HepG2 (cell line): Measurements from ENCODE around the gene WRAP73. TPM values are rescaled to one million over a fixed set of nuclear protein-coding genes. Genes with fewer than 3 reads are reported as not detected.

Experiments
- GATAD2A ChIP-seq: IDR thresholded peaks from 2 replicates; pipeline ENCODE4 v1.6.1; 2016
- HHEX ChIP-seq: IDR thresholded peaks from 2 replicates; pipeline ENCODE4 v1.6.1; 2016; ENCODE audit warnings: control low read depth
- HNRNPK ChIP-seq: fragments of 200-400 bp; formaldehyde crosslinking; IDR thresholded peaks from 2 replicates; pipeline ENCODE4 v1.6.1; 2018; ENCODE audit warnings: low read length, low read depth, moderate library complexity, mild to moderate bottlenecking; ENCODE audit not compliant: poor library complexity, severe bottlenecking
- IKZF1 ChIP-seq: fragments of 450-650 bp; IDR thresholded peaks from 2 replicates; pipeline ENCODE4 v1.7.1; 2016
- KLF11 ChIP-seq: IDR thresholded peaks from 2 replicates; pipeline ENCODE4 v1.6.1; 2016; ENCODE audit warnings: missing compliant biosample characterization
- MEIS1 ChIP-seq: sonication (generic); formaldehyde crosslinking; IDR thresholded peaks from 2 replicates; pipeline ENCODE4 v1.9.0; 2021; ENCODE audit warnings: mild to moderate bottlenecking, missing genetic modification reagents, moderate library complexity, borderline replicate concordance
- SPEN ChIP-seq: sonication (generic); formaldehyde crosslinking; IDR thresholded peaks from 2 replicates; pipeline ENCODE4 v1.5.1; 2020; ENCODE audit warnings: low read depth, mild to moderate bottlenecking, missing genetic modification reagents
- TRAFD1 ChIP-seq: sonication (generic); formaldehyde crosslinking; IDR thresholded peaks from 2 replicates; pipeline ENCODE4 v1.5.1; 2020; ENCODE audit warnings: missing genetic modification reagents, mild to moderate bottlenecking, borderline replicate concordance
- ZBTB4 ChIP-seq: sonication (generic); formaldehyde crosslinking; IDR thresholded peaks from 2 replicates; pipeline ENCODE4 v1.4.0; 2020; ENCODE audit warnings: missing genetic modification reagents, mild to moderate bottlenecking, borderline replicate concordance
- ZFX ChIP-seq: sonication (generic); formaldehyde crosslinking; IDR thresholded peaks from 2 replicates; pipeline ENCODE4 v1.4.0; 2020; ENCODE audit warnings: mild to moderate bottlenecking, low read depth, missing genetic modification reagents, moderate library complexity
- ZNF264 ChIP-seq: sonication (generic); formaldehyde crosslinking; IDR thresholded peaks from 2 replicates; pipeline ENCODE4 v1.4.0; 2020; ENCODE audit warnings: missing genetic modification reagents
- ZNF747 ChIP-seq: sonication (generic); formaldehyde crosslinking; IDR thresholded peaks from 2 replicates; pipeline ENCODE4 v1.8.1; 2023; ENCODE audit warnings: missing genetic modification reagents, mild to moderate bottlenecking, borderline replicate concordance
- ZNF792 ChIP-seq: IDR thresholded peaks from 2 replicates; pipeline ENCODE4 v1.6.1; 2016
- ZSCAN9 ChIP-seq: IDR thresholded peaks from 2 replicates; pipeline ENCODE4 v1.6.1; 2016; ENCODE audit warnings: borderline replicate concordance
- polyA plus RNA-seq, 8 experiments: library from polyadenylated mRNA; depleted of rRNA in 3 of 8; stranded (reverse) in 7 of 8; unstranded in 1 of 8; fragments of >200 nt; fragmentation: Illumina TruSeq in 4 of 8; extraction: Trizol in 4 of 8; gene quantifications; 2 replicates each; pipeline versions ENCODE4 v1.2.1 to v1.2.3, GENCODE V29; 2011 to 2016; ENCODE audit warnings: low read depth in 4 of 8, missing spikeins in 1 of 8, mixed read lengths in 1 of 8; ENCODE audit not compliant: insufficient read depth in 1 of 8
- total RNA-seq, 5 experiments: library from RNA; depleted of rRNA; stranded (reverse); fragments of >200 nt; fragmentation: Illumina TruSeq; extraction: Trizol; gene quantifications; 2 replicates each; pipeline ENCODE4 v1.2.3, GENCODE V29; 2016; ENCODE audit warnings: low read depth in 1 of 5
- TF ChIP-seq, protein P1 (sequence below): sonication (generic); formaldehyde crosslinking; conservative IDR thresholded peaks from 2 replicates; pipeline ENCODE4 v1.8.0; 2022; ENCODE audit warnings: mild to moderate bottlenecking, moderate library complexity, missing genetic modification reagents
- TF ChIP-seq, protein P2 (sequence below): sonication (generic); formaldehyde crosslinking; IDR thresholded peaks from 2 replicates; pipeline ENCODE4 v1.4.0; 2020; ENCODE audit warnings: mild to moderate bottlenecking, missing genetic modification reagents, borderline replicate concordance

The WRAP73 gene
- total and polyA plus RNA-seq, 2 of the 13 experiments (the other 11 are each of a cell fraction or from before 2014, with no cell fraction given) = 18.1 to 40.4 TPM

GRCh38 chr1:3668585-3669300, 18.8 kb upstream of the WRAP73 start (continued):
- TF ChIP-seq ZNF264 (CRISPR knock-in tag) (no peak), KLF11 (CRISPR knock-in tag) (0 out of 2 replicates have a peak, but pooled peaks have one; percentile 25), HNRNPK (peak; percentile 71), MEIS1 (CRISPR knock-in tag) (no peak), ZFX (CRISPR knock-in tag) (peak; percentile 87), ZNF747 (CRISPR knock-in tag) (peak; percentile 50; the same call in 1 of the 2 replicates), HHEX (CRISPR knock-in tag) (no peak), IKZF1 (no peak), SPEN (CRISPR knock-in tag) (peak; percentile 77; the same call in 1 of the 2 replicates), ZNF792 (CRISPR knock-in tag) (0 out of 2 replicates have a peak, but pooled peaks have one; percentile 35), GATAD2A (CRISPR knock-in tag) (peak; percentile 46), TRAFD1 (CRISPR knock-in tag) (no peak), ZBTB4 (CRISPR knock-in tag) (no peak), ZSCAN9 (peak; percentile 23; the same call in 1 of the 2 replicates)
- TF ChIP-seq, protein P1, sequence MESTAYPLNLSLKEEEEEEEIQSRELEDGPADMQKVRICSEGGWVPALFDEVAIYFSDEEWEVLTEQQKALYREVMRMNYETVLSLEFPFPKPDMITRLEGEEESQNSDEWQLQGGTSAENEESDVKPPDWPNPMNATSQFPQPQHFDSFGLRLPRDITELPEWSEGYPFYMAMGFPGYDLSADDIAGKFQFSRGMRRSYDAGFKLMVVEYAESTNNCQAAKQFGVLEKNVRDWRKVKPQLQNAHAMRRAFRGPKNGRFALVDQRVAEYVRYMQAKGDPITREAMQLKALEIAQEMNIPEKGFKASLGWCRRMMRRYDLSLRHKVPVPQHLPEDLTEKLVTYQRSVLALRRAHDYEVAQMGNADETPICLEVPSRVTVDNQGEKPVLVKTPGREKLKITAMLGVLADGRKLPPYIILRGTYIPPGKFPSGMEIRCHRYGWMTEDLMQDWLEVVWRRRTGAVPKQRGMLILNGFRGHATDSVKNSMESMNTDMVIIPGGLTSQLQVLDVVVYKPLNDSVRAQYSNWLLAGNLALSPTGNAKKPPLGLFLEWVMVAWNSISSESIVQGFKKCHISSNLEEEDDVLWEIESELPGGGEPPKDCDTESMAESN (CRISPR knock-in tag) = peak; percentile 71; the same call in 1 of the 2 replicates
- TF ChIP-seq, protein P2, sequence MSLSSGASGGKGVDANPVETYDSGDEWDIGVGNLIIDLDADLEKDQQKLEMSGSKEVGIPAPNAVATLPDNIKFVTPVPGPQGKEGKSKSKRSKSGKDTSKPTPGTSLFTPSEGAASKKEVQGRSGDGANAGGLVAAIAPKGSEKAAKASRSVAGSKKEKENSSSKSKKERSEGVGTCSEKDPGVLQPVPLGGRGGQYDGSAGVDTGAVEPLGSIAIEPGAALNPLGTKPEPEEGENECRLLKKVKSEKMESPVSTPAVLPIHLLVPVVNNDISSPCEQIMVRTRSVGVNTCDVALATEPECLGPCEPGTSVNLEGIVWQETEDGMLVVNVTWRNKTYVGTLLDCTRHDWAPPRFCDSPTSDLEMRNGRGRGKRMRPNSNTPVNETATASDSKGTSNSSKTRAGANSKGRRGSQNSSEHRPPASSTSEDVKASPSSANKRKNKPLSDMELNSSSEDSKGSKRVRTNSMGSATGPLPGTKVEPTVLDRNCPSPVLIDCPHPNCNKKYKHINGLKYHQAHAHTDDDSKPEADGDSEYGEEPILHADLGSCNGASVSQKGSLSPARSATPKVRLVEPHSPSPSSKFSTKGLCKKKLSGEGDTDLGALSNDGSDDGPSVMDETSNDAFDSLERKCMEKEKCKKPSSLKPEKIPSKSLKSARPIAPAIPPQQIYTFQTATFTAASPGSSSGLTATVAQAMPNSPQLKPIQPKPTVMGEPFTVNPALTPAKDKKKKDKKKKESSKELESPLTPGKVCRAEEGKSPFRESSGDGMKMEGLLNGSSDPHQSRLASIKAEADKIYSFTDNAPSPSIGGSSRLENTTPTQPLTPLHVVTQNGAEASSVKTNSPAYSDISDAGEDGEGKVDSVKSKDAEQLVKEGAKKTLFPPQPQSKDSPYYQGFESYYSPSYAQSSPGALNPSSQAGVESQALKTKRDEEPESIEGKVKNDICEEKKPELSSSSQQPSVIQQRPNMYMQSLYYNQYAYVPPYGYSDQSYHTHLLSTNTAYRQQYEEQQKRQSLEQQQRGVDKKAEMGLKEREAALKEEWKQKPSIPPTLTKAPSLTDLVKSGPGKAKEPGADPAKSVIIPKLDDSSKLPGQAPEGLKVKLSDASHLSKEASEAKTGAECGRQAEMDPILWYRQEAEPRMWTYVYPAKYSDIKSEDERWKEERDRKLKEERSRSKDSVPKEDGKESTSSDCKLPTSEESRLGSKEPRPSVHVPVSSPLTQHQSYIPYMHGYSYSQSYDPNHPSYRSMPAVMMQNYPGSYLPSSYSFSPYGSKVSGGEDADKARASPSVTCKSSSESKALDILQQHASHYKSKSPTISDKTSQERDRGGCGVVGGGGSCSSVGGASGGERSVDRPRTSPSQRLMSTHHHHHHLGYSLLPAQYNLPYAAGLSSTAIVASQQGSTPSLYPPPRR (CRISPR knock-in tag) = peak; percentile 51; the same call in 1 of the 2 replicates
